Loucy (cell line): Measurements from ENCODE around the gene ZIM2.

ENCODE experiments used
- CTCF ChIP-seq: fragments of 200-600 bp; sonication (generic); conservative IDR thresholded peaks from 2 replicates; pipeline ENCODE4 v1.5.1; 2014; ENCODE audit warnings: mild to moderate bottlenecking, antibody characterized with exemption, low read length
- EZH2phosphoT487 ChIP-seq: fragments of 200-600 bp; IDR thresholded peaks from 2 replicates; pipeline ENCODE4 v1.6.1; 2018; ENCODE audit warnings: antibody characterized with exemption, mild to moderate bottlenecking, moderate library complexity, borderline replicate concordance

GRCh38 chr19:56727677-56728076 lies 112.8 kb downstream of the ZIM2 start:
- no peak for TF ChIP-seq CTCF
- TF ChIP-seq EZH2phosphoT487 = no peak
